WTC11 (cell line): ENCODE results near the gene TMEM86B. TPM values are rescaled to one million over a fixed set of nuclear protein-coding genes. Genes with fewer than 3 reads are reported as not detected.

Experiments used
- ATAC-seq: fragments of 200-7000 bp; cut with Tn5 transposase; 2 replicates; pipeline ENCODE4 v1.10.0; 2021; ENCODE audit warnings: mild to moderate bottlenecking, moderate library complexity
- CTCF ChIA-PET: fragments of 300-600 bp; sonication (Branson Sonifier 250); formaldehyde crosslinking; loops from one replicate; lab custom pipeline; 2021; ENCODE audit warnings: antibody characterized with exemption; lab: Charles Lee
- POLR2A ChIA-PET: fragments of 350-600 bp; sonication (Branson Sonifier 250); formaldehyde crosslinking; loops from one replicate; lab custom pipeline; 2021; ENCODE audit warnings: antibody characterized with exemption; lab: Charles Lee
- DNase-seq: peaks from one replicate; pipeline ENCODE4 v3.0.0; 2021; ENCODE audit warnings: low spot score
- H3K27ac Mint-ChIP-seq: 2 replicates; pipeline ENCODE4 v1.8.0; 2021; ENCODE audit warnings: mixed read lengths
- H3K27me3 Mint-ChIP-seq: 2 replicates; pipeline ENCODE4 v1.8.0; 2021; ENCODE audit warnings: low read depth, mild to moderate bottlenecking, moderate library complexity, mixed read lengths
- H3K36me3 Mint-ChIP-seq: 2 replicates; pipeline ENCODE4 v1.8.0; 2021; ENCODE audit warnings: mixed read lengths
- H3K4me1 Mint-ChIP-seq: 2 replicates; pipeline ENCODE4 v1.8.0; 2022; ENCODE audit warnings: mixed read lengths
- H3K4me3 Mint-ChIP-seq: 2 replicates; pipeline ENCODE4 v1.8.0; 2021; ENCODE audit warnings: mild to moderate bottlenecking, moderate library complexity, mixed read lengths
- H3K9me3 Mint-ChIP-seq: 2 replicates; pipeline ENCODE4 v1.8.0; 2021; ENCODE audit warnings: mixed read lengths
- ARID4B ChIP-seq: sonication (generic); formaldehyde crosslinking; IDR thresholded peaks from 2 replicates; pipeline ENCODE4 v1.8.0; 2023; ENCODE audit warnings: missing genetic modification reagents, mild to moderate bottlenecking, borderline replicate concordance
- ATF6 ChIP-seq: sonication (generic); formaldehyde crosslinking; IDR thresholded peaks from 2 replicates; pipeline ENCODE4 v1.8.1; 2023; ENCODE audit warnings: mild to moderate bottlenecking, missing genetic modification reagents
- CBFB ChIP-seq: sonication (generic); formaldehyde crosslinking; IDR thresholded peaks from 2 replicates; pipeline ENCODE4 v1.8.1; 2022; ENCODE audit warnings: mild to moderate bottlenecking, low read depth, missing genetic modification reagents
- E2F4 ChIP-seq: sonication (generic); formaldehyde crosslinking; IDR thresholded peaks from 2 replicates; pipeline ENCODE4 v1.8.1; 2022; ENCODE audit warnings: low read depth, mild to moderate bottlenecking, moderate library complexity, missing genetic modification reagents, borderline replicate concordance
- ETV6 ChIP-seq: sonication (generic); formaldehyde crosslinking; IDR thresholded peaks from 2 replicates; pipeline ENCODE4 v1.8.1; 2022; ENCODE audit warnings: mild to moderate bottlenecking, missing genetic modification reagents
- KAT7 ChIP-seq: sonication (generic); formaldehyde crosslinking; IDR thresholded peaks from 2 replicates; pipeline ENCODE4 v1.8.1; 2023; ENCODE audit warnings: missing genetic modification reagents, mild to moderate bottlenecking, borderline replicate concordance
- MLX ChIP-seq: sonication (generic); formaldehyde crosslinking; IDR thresholded peaks from 2 replicates; pipeline ENCODE4 v1.8.1; 2023; ENCODE audit warnings: mild to moderate bottlenecking, missing genetic modification reagents, moderate library complexity
- MXD4 ChIP-seq: fragments of 250-450 bp; sonication (Bioruptor Pico); IDR thresholded peaks from 2 replicates; pipeline ENCODE4 v1.8.0; 2021; ENCODE audit warnings: mild to moderate bottlenecking, moderate library complexity, borderline replicate concordance
- NFE2L1 ChIP-seq: sonication (generic); formaldehyde crosslinking; IDR thresholded peaks from 2 replicates; pipeline ENCODE4 v1.8.1; 2023; ENCODE audit warnings: missing genetic modification reagents
- SMAD4 ChIP-seq: sonication (generic); formaldehyde crosslinking; IDR thresholded peaks from 2 replicates; pipeline ENCODE4 v1.8.0; 2022; ENCODE audit warnings: mild to moderate bottlenecking, missing genetic modification reagents
- USF2 ChIP-seq: sonication (generic); formaldehyde crosslinking; IDR thresholded peaks from 2 replicates; pipeline ENCODE4 v1.8.1; 2023; ENCODE audit warnings: mild to moderate bottlenecking, missing genetic modification reagents, moderate library complexity
- ZBTB43 ChIP-seq: sonication (generic); formaldehyde crosslinking; IDR thresholded peaks from 2 replicates; pipeline ENCODE4 v1.8.1; 2023; ENCODE audit warnings: mild to moderate bottlenecking, missing genetic modification reagents
- ZNF232 ChIP-seq: sonication (generic); formaldehyde crosslinking; IDR thresholded peaks from 2 replicates; pipeline ENCODE4 v1.8.0; 2022; ENCODE audit warnings: mild to moderate bottlenecking, missing genetic modification reagents
- ZNF317 ChIP-seq: sonication (generic); formaldehyde crosslinking; IDR thresholded peaks from 2 replicates; pipeline ENCODE4 v1.8.1; 2023; ENCODE audit warnings: low read depth, mild to moderate bottlenecking, moderate library complexity, missing genetic modification reagents, borderline replicate concordance
- ZNF423 ChIP-seq: fragments of 250-450 bp; sonication (Bioruptor Pico); IDR thresholded peaks from 2 replicates; pipeline ENCODE4 v2.1.2; 2022; ENCODE audit warnings: mild to moderate bottlenecking, moderate library complexity
- total RNA-seq: library from RNA; stranded (reverse); gene quantifications from 3 replicates; pipeline ENCODE4 v1.2.3, GENCODE V29; 2021

Gene TMEM86B
- total RNA-seq, 1 experiment from 2014 or later = 4.2 TPM

- no peak for ATAC-seq
- Mint-ChIP-seq H3K4me1 (peaks cover 4% of the 10 kb centered on the region; the same call in 1 of the 2 replicates), H3K36me3 (no peaks in the 10 kb centered on the region), H3K9me3 (no peaks in the 10 kb centered on the region), H3K27ac (no peak overlapping the region), H3K27me3 (peaks cover 50% of the 10 kb centered on the region), H3K4me3 (no peak overlapping the region)
- ChIA-PET POLR2A (no interaction called here), CTCF (no interaction called here)
- no peak for TF ChIP-seq CBFB
- no peak for DNase-seq
These were observed 39.9 kb downstream of the TMEM86B start for GRCh38 chr19:55188625-55189024.

- DNase-seq (no peak), ATAC-seq (no peak)
- TF ChIP-seq E2F4 (CRISPR knock-in tag) = no peak
- TF ChIP-seq ATF6 (CRISPR knock-in tag) = no peak
- TF ChIP-seq ZNF317 (CRISPR knock-in tag) = no peak
- ChIA-PET POLR2A (no interaction called here), CTCF (no interaction called here)
- Mint-ChIP-seq H3K9me3 (no peaks in the 10 kb centered on the region), H3K4me3 (no peak overlapping the region), H3K4me1 (peaks cover 4% of the 10 kb centered on the region; the same call in 1 of the 2 replicates), H3K36me3 (no peaks in the 10 kb centered on the region), H3K27ac (no peak overlapping the region), H3K27me3 (peaks cover 53% of the 10 kb centered on the region)
These were observed 42.5 kb downstream of the TMEM86B start for GRCh38 chr19:55186080-55186479.

- Mint-ChIP-seq H3K4me3 (no peak overlapping the region), H3K36me3 (no peaks in the 10 kb centered on the region), H3K9me3 (no peaks in the 10 kb centered on the region), H3K27me3 (peaks cover 84% of the 10 kb centered on the region), H3K4me1 (peaks cover 7% of the 10 kb centered on the region), H3K27ac (no peak overlapping the region)
- CTCF ChIA-PET = no interaction called here
- TF ChIP-seq ZNF423 (CRISPR knock-in tag) (no peak), SMAD4 (CRISPR knock-in tag) (no peak), MXD4 (no peak), MLX (CRISPR knock-in tag) (no peak), ATF6 (CRISPR knock-in tag) (no peak), ETV6 (no peak), KAT7 (no peak), USF2 (no peak), ARID4B (CRISPR knock-in tag) (no peak), ZBTB43 (CRISPR knock-in tag) (no peak), NFE2L1 (CRISPR knock-in tag) (no peak), ZNF232 (CRISPR knock-in tag) (no peak)
- ATAC-seq = no peak
- DNase-seq = no peak
- POLR2A ChIA-PET = interaction anchor here (0.6 kb wide), 1 partner anchor 224 kb away, joined by 5 read pairs; no protein-coding TSS in a partner anchor
These were observed 46.8 kb downstream of the TMEM86B start for GRCh38 chr19:55181740-55182139.
